NCI-H774 (cell line): ENCODE data around the gene SIGLEC15.
A peak's percentile ranks its signal among the peaks of the same experiment; 100 is the strongest.

ENCODE experiments used
- DNase-seq: peaks from one replicate; lab custom pipeline; 2025; lab: John Stamatoyannopoulos, UW

Gene SIGLEC15

GRCh38 chr18:45879681-45880655 is 54.5 kb downstream of the SIGLEC15 start:
- peak; percentile 65 for DNase-seq

- DNase-seq, result no peak
These were observed 55.5 kb downstream of the SIGLEC15 start for GRCh38 chr18:45880876-45881558.

- no peak for DNase-seq
These were observed 62.1 kb downstream of the SIGLEC15 start for GRCh38 chr18:45887585-45887984.

- DNase-seq, result no peak
These were observed 64.1 kb downstream of the SIGLEC15 start for GRCh38 chr18:45889419-45890064.

GRCh38 chr18:45890606-45891005 is 65.1 kb downstream of the SIGLEC15 start:
- no peak for DNase-seq

- DNase-seq, result no peak
These were observed 66.3 kb downstream of the SIGLEC15 start for GRCh38 chr18:45891806-45892205.
